Activated CD4-positive, alpha-beta T cell treated with anti-CD3 and anti-CD28 coated beads, Interleukin-2, amount 50 U/mL, for 16 hours (primary cell): ENCODE measurements around the gene IMPA2.

Experiments
- DNase-seq: peaks from one replicate; pipeline ENCODE4 v3.0.0-alpha.2; 2020

IMPA2 gene

DNA sequence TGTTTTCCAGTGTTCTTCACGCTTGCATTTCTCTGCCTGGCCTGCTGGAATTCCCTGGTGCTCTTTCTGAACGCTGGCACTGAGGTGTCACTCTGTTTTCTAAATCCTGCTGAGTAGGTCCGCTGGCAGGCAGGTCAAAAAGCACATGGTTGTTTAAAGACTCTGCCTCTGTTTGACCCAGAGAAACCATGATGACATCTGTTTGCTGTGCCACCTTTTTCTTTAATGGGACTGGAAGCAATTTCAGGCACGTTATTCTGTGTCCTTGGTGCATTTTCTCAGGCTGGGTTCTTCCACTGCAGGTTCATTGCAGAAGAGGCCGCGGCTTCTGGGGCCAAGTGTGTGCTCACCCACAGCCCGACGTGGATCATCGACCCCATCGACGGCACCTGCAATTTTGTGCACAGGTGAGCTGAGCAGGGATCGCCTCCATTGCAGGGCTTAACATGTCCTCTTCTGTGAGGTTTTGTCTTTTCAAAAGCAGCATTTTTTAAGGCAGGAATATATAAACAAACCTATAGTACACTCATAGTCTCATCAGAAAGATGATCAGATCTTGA lies 28.4 kb downstream of the IMPA2 start:
- no peak for DNase-seq

DNA sequence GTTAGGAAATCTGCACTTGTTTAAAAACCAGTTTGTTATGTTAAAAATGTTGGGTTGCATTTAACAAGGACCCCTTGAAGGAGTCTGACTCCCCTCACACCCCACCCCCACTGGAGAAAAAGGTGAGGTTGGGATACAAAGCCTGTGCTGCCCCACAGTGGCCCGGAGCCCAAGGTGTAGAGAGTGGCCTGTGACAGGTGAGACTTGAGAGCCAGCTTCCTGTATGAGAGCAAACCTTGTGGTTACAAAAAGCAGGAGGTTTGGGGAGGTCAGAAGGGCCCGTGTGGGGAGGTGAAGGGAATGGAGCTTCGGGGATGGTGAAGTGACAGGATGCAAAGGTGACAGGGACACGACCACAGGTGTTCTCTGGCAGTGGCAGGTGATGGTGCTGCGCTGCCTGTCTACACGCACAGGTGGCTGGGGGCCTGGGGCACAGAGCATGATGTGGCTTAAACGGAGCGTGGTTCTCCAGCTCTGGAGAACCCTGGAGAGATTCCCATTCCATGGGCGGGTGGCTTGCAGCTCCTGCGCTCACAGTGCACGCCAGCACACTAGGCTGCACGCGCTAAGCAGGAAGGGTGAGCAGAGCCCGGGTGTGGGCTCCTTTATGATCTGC lies 29.0 kb downstream of the IMPA2 start:
- DNase-seq = no peak

DNA sequence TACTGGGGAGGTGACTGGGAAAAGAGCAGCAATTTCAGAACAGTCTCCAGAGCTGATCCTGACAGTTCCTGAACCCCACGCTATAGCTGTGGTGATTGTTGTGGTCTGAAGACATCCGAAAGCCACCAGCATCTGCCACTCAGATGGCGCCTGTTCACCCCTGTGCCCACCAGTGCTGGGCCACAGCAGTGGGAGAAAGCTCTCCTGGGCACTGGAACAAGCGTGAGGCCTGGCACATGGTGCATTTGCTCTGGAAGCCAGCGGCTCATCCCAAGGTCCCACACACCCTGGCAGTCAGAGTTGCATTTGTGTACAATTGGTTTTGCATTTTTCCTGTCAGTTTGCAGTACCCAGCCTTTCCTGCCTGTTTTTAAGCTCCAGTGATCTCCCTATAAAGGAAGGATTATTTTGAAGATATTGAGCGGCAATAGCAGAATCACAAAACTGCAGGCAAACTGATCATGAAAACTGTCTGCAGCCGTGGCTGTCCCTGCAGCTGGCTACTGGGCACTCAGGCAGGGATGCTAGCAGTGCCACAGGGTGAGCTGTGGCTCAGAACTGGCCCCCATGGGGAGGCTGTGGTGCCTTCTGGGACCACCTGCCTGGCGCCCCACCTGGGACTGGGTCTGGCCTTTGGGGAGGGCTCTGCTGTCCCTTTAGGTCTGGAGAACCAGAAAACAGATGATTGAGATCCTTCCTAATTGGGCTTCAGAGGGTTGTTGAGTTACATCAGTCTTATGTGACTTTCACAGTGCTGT lies 30.1 kb downstream of the IMPA2 start:
- DNase-seq = no peak

DNA sequence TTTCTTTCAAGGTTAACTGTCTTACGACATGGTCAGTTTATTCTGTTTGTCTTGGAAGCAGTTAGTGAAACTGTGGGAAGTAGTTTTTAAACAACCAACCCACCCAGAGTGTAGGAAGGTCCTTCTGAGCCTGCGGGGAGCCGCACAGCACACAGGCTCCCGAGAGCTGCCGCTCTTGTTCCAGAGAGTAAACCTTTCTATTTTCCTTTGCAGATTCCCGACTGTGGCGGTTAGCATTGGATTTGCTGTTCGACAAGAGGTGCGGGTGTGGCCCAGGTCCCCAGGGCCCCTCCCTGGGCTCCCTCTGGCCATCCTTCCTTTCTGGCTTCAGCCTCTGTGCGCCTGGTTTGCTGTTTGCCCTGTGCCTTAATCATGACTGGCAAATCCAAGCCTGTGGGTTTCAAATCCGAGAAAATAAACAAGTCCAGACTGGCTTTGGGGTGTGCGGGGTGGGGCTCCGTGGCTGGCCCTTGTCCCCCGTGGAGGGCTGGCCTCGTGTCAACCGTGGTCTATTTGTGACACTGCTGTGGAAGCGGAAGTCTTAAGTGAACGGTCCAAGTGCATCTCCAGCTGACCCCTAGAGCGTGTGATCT lies 30.7 kb downstream of the IMPA2 start:
- DNase-seq = no peak

DNA sequence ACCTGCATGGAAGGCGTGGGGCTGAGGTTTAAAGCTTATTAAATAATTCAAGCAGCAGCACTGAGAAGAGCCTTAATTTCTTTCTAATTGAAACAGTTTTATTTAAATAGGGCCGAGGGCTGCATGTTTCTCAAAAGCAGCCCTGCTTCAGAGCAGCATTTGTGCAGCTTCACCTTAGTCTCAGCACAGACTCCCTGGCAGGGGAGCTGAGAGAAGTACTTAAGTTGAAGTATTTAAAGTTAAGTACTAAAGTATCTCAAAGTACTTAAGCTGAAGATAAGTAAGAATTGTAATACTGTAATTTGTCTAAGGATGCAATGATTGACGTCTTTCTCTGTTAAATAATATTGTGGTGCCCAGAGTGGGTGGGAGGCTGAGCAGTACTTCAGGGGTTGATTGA lies 31.4 kb downstream of the IMPA2 start:
- DNase-seq = no peak

DNA sequence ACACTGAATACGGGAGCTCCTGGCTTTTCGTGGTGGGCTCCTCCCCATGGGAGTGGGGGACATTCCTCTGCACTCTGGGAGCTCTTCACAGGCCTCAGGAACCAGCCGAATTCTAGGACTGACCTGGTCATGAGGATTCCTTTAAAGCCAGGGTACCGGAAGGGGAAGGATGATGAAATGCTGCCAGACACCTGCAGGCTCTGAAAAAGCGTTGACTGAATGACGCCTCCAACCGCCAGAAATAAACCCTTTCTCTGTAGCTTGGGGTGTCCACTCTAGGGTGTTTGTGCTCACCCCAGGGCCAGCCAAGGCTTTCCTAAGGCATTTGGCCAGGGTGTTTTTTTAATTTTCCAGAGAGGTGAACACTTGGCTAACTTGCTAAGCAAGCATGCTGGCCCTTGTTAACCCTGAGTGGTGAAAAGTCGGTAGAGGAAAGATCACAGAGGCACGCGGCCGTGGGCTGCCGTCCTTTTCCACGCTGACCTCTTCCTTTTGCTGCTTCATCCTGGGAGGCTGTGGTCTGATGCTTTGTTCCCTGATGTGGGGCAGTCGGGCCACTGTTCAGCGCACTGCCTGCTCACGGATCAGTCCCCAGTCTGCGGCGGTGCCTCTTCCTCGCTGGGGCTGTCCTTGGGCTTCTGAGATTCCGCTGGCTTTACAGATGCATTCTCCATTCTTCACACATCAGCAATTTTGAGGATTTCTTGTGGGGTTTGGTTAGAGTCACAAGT lies 32.0 kb downstream of the IMPA2 start:
- no peak for DNase-seq

DNA sequence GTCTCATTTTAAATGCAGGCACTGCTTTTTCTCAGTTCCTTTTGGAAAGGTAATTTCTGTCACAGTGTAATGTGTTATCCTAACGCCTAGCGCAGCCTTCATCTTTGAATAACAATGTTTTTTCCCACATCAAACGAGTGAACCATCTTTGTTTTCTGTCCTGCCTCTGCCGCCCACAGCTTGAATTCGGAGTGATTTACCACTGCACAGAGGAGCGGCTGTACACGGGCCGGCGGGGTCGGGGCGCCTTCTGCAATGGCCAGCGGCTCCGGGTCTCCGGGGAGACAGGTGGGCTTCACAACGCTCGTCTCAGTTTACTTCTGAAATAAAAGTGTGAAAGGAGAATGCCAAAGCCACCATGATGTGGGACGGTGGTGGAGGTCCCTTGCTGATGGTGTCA lies 32.8 kb downstream of the IMPA2 start:
- DNase-seq = no peak

DNA sequence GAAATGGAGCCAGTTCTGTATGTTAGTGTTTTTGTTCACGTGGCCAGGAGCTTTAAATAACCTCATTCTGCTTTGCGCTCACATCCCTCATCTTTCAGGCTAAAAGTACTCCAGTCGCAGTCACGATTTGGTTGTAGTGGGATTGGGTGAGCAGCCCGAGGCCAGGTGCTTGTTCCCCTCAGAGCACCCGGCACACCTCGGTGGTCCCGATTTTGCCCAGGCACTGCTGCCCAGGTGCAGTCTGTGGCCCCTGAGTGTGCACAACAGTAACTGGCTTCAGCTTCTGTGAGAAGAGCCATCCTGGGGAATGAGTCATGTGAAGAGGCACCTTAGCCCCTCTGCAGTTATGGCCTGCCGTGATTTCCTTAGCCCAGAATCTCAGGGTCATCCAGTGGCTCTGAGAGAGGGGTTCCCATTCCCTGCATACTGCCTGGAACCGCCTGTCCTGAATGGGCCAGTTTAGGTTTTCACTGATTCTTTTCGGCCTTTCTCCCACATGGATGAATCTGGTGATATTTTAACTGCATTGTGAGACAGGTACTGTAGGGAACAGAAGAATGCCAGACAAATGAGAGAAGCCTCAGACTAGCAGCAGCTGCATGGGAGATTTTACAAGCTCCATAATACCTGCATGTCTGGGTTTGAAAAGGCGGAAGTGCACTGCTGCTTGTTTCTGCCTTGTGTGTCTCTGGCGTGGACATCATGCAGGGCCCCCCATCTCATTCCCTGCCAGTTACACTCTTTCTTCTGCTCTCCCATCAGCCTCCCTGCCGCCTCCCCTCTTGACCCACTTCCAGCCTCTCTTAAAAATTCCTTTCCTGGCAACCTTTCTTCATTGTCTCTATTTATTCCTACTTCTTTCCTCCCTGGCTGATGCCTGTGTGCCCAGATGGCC lies 33.5 kb downstream of the IMPA2 start:
- DNase-seq = no peak

DNA sequence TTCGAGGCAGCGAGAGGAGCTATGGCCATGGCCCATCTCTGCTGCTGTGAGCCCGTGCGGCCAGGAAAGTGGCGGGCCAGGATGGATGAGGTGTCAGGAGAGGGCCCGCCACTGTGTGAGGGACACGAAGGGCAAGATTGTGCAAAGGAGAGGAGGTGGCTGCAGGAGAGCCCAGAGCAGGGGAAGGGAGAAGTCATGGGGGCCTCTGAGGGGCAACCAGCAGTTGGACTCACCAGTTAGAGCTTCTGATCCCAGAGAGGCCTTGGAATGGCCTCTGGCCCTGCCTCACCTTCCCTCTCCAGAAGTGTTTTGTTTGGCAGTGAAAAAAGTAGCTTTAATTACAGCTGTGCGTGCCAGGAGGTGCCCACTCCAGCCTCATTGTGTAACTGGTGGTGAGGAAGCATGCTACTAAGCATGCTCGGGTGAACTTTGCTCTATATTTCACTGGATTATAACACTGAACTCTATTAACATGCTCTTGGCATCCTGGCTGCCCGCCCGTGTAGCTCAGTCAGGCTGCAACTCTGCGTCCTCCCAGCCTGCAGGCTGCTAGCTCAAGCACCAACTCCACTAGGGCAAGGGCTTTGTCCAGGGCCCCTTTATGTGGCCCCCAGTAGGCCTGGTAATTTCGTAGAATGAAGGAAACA lies 34.2 kb downstream of the IMPA2 start:
- no peak for DNase-seq

DNA sequence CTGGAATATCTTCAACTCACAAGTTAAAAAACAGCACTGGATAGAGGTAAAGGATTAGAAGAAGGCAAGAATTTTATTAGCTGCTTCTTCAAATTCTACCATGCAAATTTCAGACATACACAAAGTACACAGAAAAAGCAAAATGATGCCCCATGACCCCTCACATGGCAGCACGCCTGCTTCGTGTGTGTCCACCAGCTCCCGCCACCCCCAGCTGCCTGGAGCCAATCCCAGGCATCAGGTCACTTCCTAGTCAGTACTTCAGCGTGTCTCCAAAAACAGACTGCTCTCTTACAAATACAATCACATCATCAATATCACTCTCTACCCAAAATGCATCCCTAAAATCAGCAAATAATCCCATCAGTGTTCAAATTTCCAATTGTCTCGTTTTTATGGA lies 35.8 kb downstream of the IMPA2 start:
- no peak for DNase-seq

DNA sequence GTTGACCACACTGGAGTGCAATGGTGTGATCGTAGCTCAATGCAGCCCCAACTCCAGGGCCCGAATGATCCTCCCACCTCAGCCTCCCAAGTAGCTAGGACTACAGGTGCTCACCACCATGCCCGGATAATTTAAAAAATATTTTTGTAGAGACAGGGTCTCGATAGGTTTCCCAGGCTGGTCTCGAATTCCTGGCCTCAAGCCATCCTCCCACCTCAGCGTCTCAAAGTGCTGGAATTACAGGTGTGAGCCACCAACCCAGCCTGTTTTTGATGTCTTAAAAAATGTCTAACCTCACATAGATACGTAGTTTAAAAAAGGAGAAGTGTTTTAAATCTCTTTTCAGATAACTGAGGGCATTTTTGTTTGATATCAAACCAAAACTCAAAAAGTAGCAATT lies 37.6 kb downstream of the IMPA2 start:
- no peak for DNase-seq

DNA sequence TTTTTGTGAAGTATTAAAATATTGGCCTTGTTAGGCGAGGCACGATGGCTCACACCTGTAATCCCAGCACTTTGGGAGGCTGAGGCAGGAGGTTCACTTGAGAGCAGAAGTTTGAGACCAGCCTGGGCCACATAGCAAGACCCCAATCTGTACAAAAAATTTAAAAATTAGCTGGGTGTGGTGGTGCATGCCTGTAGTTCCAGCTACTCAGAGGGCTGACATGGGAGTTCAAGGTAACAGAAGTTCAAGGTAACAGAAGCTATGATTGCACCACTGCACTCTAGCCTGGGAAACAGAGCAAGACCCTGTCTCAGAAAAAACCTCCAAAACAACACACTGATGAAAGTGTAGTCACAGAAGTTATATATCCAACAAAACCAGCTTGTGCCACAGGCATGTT lies 39.8 kb downstream of the IMPA2 start:
- no peak for DNase-seq

DNA sequence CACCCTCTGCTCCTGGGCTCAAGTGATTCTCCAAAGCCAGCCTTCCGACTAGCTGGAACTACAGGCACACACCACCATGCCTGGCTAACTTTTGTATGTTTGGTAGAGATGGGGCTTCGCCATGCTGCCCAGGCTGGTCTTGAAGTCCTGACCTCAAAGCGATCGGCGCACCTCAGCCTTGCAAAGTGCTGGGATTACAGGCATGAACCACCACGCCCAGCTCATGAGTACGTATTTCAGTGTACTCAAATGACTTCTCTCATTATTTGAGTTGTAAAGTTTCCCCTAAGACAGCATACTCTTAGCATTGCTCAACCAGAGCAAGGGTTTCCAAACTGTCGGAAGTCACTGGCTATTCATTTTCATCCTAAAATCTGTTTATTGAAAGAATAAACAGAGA lies 40.3 kb downstream of the IMPA2 start:
- no peak for DNase-seq

DNA sequence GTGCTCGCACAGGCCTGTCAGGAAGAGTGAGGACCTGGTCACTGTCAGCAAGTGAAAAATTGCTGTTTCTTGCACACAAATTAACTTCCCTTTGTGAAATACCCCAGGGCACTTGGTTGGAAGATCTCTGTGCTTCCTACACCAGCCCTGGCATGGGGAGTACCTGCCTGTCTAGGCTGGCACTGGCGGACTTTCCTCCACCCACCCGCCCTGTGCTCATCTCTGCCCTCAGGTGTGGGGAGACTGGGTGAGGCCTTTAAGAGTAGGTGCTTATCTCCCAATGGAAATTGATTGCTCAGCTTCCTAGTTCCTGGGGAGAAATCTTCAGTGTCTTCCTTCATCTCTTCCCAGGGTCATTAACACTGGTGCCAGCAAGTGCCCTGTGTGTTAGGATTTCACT lies 42.1 kb downstream of the IMPA2 start:
- DNase-seq = no peak

DNA sequence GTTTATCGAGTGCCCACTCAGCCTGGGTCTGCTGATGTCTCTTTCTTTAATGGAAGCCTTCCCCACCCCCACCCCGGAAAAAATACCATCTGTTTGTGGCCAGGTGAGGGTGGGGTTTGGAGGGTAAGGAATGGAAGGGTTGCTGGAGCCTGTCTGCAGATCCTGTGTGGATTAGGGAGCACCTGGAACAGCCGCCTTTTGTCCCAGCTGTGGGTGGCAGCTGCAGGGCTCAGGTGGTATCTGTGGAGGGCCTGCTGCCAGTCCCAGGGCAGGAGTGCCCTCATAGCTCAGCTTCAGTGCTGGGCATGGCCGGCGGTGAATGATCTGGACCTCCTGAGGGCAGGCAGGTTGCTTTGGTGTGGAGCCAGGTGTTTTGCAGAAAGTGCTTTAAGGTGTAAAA lies 45.3 kb downstream of the IMPA2 start:
- no peak for DNase-seq

DNA sequence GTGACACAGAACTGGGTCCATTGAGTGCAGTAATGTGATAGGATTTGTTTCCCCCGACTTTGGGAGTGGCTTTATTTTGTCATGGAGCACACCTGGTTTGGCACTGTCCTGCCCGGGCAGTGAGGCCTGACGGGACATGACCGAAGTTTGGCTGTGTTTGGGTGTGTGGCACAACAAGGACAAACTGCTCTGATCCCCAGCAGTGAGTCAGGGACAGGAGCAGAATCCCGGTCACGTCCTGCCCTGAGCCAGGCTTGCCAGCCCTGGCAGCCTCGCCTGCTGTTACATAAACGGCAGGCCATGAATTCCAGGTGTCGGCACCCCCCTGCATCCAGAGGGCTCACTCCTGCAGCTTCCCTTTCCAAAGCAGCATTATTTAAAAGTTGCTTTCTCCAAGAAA lies 45.7 kb downstream of the IMPA2 start:
- no peak for DNase-seq

DNA sequence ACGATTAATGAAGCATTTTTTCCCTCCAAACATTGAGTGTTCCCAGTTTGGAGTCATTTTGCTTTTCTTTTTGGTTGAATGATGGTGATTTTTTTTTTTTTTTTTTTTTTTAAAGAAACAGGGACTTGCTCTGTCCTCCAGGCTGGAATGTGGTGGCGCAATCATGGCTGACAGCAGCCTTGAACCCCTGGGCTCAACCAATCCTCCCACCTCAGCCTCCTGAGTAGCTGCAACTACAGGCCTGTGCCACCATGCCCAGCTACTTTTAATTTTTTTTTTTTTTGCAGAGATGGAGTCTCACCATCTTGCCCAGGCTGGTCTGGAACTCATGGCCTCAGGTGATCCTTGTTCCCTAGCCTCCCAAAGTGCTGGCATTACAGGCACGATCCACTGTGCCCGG lies 46.2 kb downstream of the IMPA2 start:
- DNase-seq = no peak

DNA sequence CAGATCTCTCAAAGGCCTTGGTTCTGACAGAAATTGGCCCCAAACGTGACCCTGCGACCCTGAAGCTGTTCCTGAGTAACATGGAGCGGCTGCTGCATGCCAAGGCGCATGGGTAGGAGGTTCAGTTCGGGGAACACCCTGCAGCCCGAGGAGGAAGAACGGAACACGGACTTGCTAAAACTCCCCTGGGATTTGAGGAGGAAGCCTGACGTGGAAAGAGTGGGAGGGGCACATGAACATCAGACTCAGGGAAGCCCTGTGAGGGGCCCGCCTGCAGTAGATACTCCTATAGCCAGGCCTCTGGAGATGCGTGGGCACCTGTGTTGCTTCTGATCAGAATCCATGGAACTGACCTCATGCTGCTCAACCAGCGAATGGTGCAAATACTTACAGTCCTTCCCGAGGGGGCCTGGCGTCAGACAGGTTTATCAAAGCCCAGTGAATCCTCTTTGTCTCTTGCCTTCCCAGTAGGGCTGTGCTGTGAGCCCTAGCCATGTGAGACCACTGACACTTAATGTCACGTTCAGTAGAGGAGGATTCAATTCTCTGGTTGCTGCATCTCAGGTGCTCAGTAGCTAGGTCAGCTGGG lies 46.8 kb downstream of the IMPA2 start:
- no peak for DNase-seq

DNA sequence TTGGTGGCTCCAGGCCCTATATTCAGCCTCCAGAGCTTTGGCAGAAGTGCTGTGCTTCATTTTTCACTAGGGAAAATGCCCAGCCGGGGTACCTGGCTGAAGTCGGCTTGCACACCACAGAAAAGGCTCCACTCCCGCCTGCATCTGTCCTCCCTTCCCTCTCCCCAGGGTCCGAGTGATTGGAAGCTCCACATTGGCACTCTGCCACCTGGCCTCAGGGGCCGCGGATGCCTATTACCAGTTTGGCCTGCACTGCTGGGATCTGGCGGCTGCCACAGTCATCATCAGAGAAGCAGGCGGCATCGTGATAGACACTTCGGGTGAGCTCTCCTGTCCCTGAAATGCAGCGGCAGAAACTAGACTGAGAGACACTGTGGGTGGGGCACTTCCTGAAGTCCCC lies 47.4 kb downstream of the IMPA2 start:
- no peak for DNase-seq

DNA sequence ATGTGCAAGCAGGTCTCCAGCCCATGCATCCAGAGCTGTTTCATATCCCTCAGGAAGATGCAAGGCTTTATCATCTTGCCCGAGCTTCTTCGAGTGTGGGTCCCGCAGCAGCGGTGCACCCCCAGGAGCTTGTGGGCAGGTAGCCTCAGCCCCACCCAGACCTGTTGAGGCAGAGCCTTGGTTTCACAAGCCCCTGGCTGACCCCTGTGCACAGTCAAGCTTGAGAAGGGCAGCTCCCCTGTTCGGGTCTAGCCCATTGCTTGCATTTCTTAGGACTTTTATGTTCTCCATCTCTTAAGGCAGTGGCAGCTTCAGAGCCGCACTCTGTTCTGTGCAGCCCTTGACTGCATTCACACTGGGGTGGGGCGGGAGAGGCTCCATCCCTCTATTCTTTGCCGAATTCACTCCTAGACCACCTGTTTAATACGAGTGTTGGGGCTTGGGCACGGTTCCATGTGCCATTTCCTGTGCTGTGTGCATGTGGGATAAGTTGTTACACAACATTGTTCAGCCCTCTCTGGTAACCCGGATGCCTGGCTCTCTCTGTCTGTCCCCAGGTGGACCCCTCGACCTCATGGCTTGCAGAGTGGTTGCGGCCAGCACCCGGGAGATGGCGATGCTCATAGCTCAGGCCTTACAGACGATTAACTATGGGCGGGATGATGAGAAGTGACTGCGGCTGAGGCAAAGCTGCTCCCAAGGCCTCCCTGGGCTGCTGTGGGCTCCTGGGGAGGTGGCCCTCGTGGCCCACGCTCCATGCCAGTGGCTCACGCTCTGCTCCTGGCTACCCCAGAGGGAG lies 48.7 kb downstream of the IMPA2 start:
- no peak for DNase-seq

DNA sequence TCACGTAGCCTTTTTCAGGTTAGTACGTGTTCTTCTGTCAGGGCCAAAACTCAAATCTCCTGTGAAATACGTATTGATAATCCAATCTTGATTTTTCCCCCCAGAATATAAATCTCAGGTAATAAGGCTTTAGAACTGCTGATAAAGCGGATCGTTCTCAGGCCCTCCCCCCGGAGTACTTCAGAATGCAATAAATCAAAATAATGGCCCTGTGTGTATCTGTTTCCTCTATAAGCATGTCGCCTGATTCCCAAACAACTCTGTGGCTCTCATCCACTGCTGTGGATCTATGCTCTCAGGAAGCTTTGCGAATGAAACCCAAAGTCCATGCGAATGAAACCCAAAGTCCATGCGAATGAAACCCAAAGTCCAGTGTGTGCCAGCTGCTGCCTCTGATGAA lies 49.4 kb downstream of the IMPA2 start:
- DNase-seq = no peak
